ENCODE data around the gene GNB1L. TPM values are rescaled to one million over a fixed set of nuclear protein-coding genes. Genes with fewer than 3 reads are reported as not detected.

The GNB1L gene
- total RNA-seq, 1 experiment from 2014 or later: 10.3 TPM

- intact Hi-C loops (cut with micrococcal nuclease; ENCODE audit: unreplicated experiment): no loop called here
- H3K27ac ChIP-seq: no peak overlapping the region
- no peaks in the 10 kb centered on the region for H3K36me3 ChIP-seq (ENCODE audit: low read depth)
- no peaks in the 10 kb centered on the region for H3K9me2 ChIP-seq (ENCODE audit: insufficient read depth)
- no peaks in the 10 kb centered on the region for H4K20me1 ChIP-seq (ENCODE audit: insufficient read depth)
- TF ChIP-seq CTCF (conservative IDR thresholded peaks at IDR 0.05) (no peak), EZH2 (IDR thresholded peaks at IDR 0.05; ENCODE audit: low read depth) (no peak)
- BruUV-seq (replicated peaks): no TSS peak
- CTCF ChIA-PET: interaction anchor here (0.6 kb wide), 1 partner anchor 929 kb away, joined by 3 read pairs; no protein-coding TSS in a partner anchor
- no peak overlapping the region for H3K4me2 ChIP-seq
- no peaks in the 10 kb centered on the region for H3K27me3 ChIP-seq (ENCODE audit: insufficient read depth, low read depth)
- H2AFZ ChIP-seq: no peak overlapping the region
- no peak for DNase-seq
- H3K4me1 ChIP-seq (replicated peaks; ENCODE audit: insufficient read depth): no peaks in the 10 kb centered on the region
- H3F3A ChIP-seq (ENCODE audit: insufficient read depth, low read depth): no peaks in the 10 kb centered on the region
- no peaks in the 10 kb centered on the region for H3K9me3 ChIP-seq (ENCODE audit: insufficient read depth, low read depth)
- POLR2A ChIA-PET (ENCODE audit: unreplicated experiment): no interaction called here
- no peaks in the 10 kb centered on the region for H3K79me2 ChIP-seq (ENCODE audit: low read depth)
- H3K4me3 ChIP-seq: no peak overlapping the region
Observed at GRCh38 chr22:19865141-19865829, 10.6 kb upstream of the GNB1L start.

GRCh38 chr22:19864538-19865106 is 9.9 kb upstream of the GNB1L start:
- intact Hi-C loops (cut with micrococcal nuclease; ENCODE audit: unreplicated experiment): no loop called here
- no peaks in the 10 kb centered on the region for H4K20me1 ChIP-seq (ENCODE audit: insufficient read depth)
- no peaks in the 10 kb centered on the region for H3K79me2 ChIP-seq (ENCODE audit: low read depth)
- CTCF ChIA-PET: no interaction called here
- H3K27me3 ChIP-seq (ENCODE audit: insufficient read depth, low read depth): no peaks in the 10 kb centered on the region
- no peaks in the 10 kb centered on the region for H3K9me2 ChIP-seq (ENCODE audit: insufficient read depth)
- H3K36me3 ChIP-seq (ENCODE audit: low read depth): no peaks in the 10 kb centered on the region
- no peak for DNase-seq
- no TSS peak for BruUV-seq (replicated peaks)
- H3F3A ChIP-seq (ENCODE audit: insufficient read depth, low read depth): no peaks in the 10 kb centered on the region
- H3K9me3 ChIP-seq (ENCODE audit: insufficient read depth, low read depth): no peaks in the 10 kb centered on the region
- H2AFZ ChIP-seq: no peak overlapping the region
- H3K27ac ChIP-seq: no peak overlapping the region
- H3K4me2 ChIP-seq: no peak overlapping the region
- no peak for TF ChIP-seq CTCF (conservative IDR thresholded peaks at IDR 0.05)
- TF ChIP-seq EZH2 (IDR thresholded peaks at IDR 0.05; ENCODE audit: low read depth): no peak
- H3K4me1 ChIP-seq (replicated peaks; ENCODE audit: insufficient read depth): no peaks in the 10 kb centered on the region
- no peak overlapping the region for H3K4me3 ChIP-seq
- POLR2A ChIA-PET (ENCODE audit: unreplicated experiment): no interaction called here

- intact Hi-C loops (cut with micrococcal nuclease; ENCODE audit: unreplicated experiment): no loop called here
Observed at GRCh38 chr22:19863571-19863970, 8.9 kb upstream of the GNB1L start.

More at GRCh38 chr22:19863571-19863970, 8.9 kb upstream of the GNB1L start:
- no peak overlapping the region for H3K4me2 ChIP-seq
- TF ChIP-seq EZH2 (IDR thresholded peaks at IDR 0.05; ENCODE audit: low read depth) (no peak), CTCF (conservative IDR thresholded peaks at IDR 0.05) (no peak)
- DNase-seq: no peak
- no peak overlapping the region for H3K4me3 ChIP-seq
- CTCF ChIA-PET: no interaction called here
- H3K9me3 ChIP-seq (ENCODE audit: insufficient read depth, low read depth): no peaks in the 10 kb centered on the region
- no peak overlapping the region for H3K27ac ChIP-seq
- H3K27me3 ChIP-seq (ENCODE audit: insufficient read depth, low read depth): no peaks in the 10 kb centered on the region
- no peaks in the 10 kb centered on the region for H3K79me2 ChIP-seq (ENCODE audit: low read depth)
- H3K36me3 ChIP-seq (ENCODE audit: low read depth): no peaks in the 10 kb centered on the region
- H3K9me2 ChIP-seq (ENCODE audit: insufficient read depth): no peaks in the 10 kb centered on the region
- H3F3A ChIP-seq (ENCODE audit: insufficient read depth, low read depth): no peaks in the 10 kb centered on the region
- H4K20me1 ChIP-seq (ENCODE audit: insufficient read depth): no peaks in the 10 kb centered on the region
- BruUV-seq (replicated peaks): no TSS peak
- no peak overlapping the region for H2AFZ ChIP-seq
- H3K4me1 ChIP-seq (replicated peaks; ENCODE audit: insufficient read depth): no peaks in the 10 kb centered on the region
- POLR2A ChIA-PET (ENCODE audit: unreplicated experiment): no interaction called here
